MM.1S (cell line): ENCODE data around the gene S1PR1.

Experiments used
- DNase-seq: peaks from one replicate; pipeline ENCODE4 v3.0.0-alpha.2; 2015
- H2AFZ ChIP-seq: fragments of 300-600 bp; sonication (generic); 2 replicates; pipeline ENCODE4 v1.6.0; 2016; ENCODE audit warnings: antibody characterized with exemption, low read length
- H3F3A ChIP-seq: fragments of 300-600 bp; sonication (generic); 2 replicates; pipeline ENCODE4 v1.6.1; 2016; ENCODE audit warnings: mild to moderate bottlenecking, antibody characterized with exemption, low read length, moderate library complexity, mixed read lengths; ENCODE audit not compliant: insufficient read depth
- H3K27ac ChIP-seq: fragments of 300-600 bp; sonication (generic); 2 replicates; pipeline ENCODE4 v1.5.1; 2016; ENCODE audit warnings: mild to moderate bottlenecking, low read length
- H3K27me3 ChIP-seq: fragments of 300-600 bp; sonication (generic); replicated peaks from 2 replicates; pipeline ENCODE4 v1.6.0; 2016; ENCODE audit warnings: low read length; ENCODE audit not compliant: insufficient read depth
- H3K36me3 ChIP-seq: fragments of 300-600 bp; sonication (generic); replicated peaks from 2 replicates; pipeline ENCODE4 v1.6.1; 2016; ENCODE audit warnings: mild to moderate bottlenecking, low read length, mixed read lengths; ENCODE audit not compliant: insufficient read depth
- H3K4me1 ChIP-seq: fragments of 300-600 bp; sonication (generic); 2 replicates; pipeline ENCODE4 v1.6.1; 2016; ENCODE audit warnings: low read length, mixed read lengths
- H3K4me2 ChIP-seq: fragments of 300-600 bp; sonication (generic); 2 replicates; pipeline ENCODE4 v1.6.0; 2016; ENCODE audit warnings: low read depth, low read length
- H3K4me3 ChIP-seq: fragments of 300-600 bp; sonication (generic); 2 replicates; pipeline ENCODE4 v1.5.1; 2016; ENCODE audit warnings: low read length, mixed read lengths
- H3K79me2 ChIP-seq: fragments of 300-600 bp; sonication (generic); 2 replicates; pipeline ENCODE4 v1.6.1; 2016; ENCODE audit warnings: mixed run types, low read length, mixed read lengths
- H3K9ac ChIP-seq: fragments of 300-600 bp; sonication (generic); 2 replicates; pipeline ENCODE4 v1.6.1; 2016; ENCODE audit warnings: low read length, mixed read lengths
- H3K9me2 ChIP-seq: fragments of 300-600 bp; sonication (generic); replicated peaks from 2 replicates; pipeline ENCODE4 v1.6.1; 2016; ENCODE audit warnings: mild to moderate bottlenecking, low read length, mixed read lengths; ENCODE audit not compliant: insufficient read depth
- H3K9me3 ChIP-seq: fragments of 300-600 bp; sonication (generic); replicated peaks from 2 replicates; pipeline ENCODE4 v1.6.1; 2016; ENCODE audit warnings: mild to moderate bottlenecking, low read length, mixed read lengths; ENCODE audit not compliant: insufficient read depth
- H4K20me1 ChIP-seq: fragments of 300-600 bp; sonication (generic); 2 replicates; pipeline ENCODE4 v1.6.1; 2016; ENCODE audit warnings: mild to moderate bottlenecking, low read length, moderate library complexity, mixed read lengths; ENCODE audit not compliant: insufficient read depth
- EZH2 ChIP-seq: fragments of 300-600 bp; sonication (generic); optimal IDR thresholded peaks from 2 replicates; pipeline ENCODE3; 2017; ENCODE audit warnings: low read depth, mild to moderate bottlenecking, antibody characterized with exemption, low read length, mixed read lengths
- EZH2phosphoT487 ChIP-seq: fragments of 300-600 bp; sonication (generic); IDR thresholded peaks from 2 replicates; pipeline ENCODE4 v1.6.1; 2018; ENCODE audit warnings: antibody characterized with exemption, low read length
- TF ChIP-seq, protein P1 (sequence below): fragments of 300-600 bp; sonication (generic); IDR thresholded peaks from 2 replicates; pipeline ENCODE4 v1.5.1; 2016; ENCODE audit warnings: antibody characterized with exemption, low read length, mixed read lengths

Gene S1PR1

DNA sequence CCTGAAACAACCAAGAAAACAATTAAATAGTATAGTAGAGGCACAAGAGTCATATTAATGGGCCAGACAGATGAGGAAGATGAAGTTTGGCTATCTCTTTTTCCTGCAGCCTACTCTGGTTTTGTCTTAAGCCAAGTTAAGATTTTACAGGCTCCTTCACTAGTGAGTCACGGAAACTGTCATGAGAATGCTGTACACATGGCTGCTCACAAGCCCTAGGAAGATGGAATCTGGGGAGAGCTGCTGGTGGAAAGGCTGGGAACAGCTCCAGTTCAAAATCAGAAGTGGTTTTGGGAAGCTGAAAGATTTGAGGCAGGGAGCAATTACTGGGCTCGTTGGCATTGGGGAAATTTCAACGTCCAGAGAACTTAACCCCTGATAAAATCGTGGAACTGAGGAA is 46.4 kb upstream of the S1PR1 start:
- no peak for DNase-seq
- Histone ChIP-seq H3K79me2 (no peaks in the 10 kb centered on the region), H3K9me3 (no peaks in the 10 kb centered on the region), H4K20me1 (no peaks in the 10 kb centered on the region), H3K9me2 (no peaks in the 10 kb centered on the region), H3K27ac (no peak overlapping the region), H3K27me3 (no peaks in the 10 kb centered on the region), H3K9ac (no peak overlapping the region), H3F3A (no peaks in the 10 kb centered on the region), H3K4me1 (no peaks in the 10 kb centered on the region), H3K36me3 (no peaks in the 10 kb centered on the region), H2AFZ (no peak overlapping the region), H3K4me3 (no peak overlapping the region), H3K4me2 (no peak overlapping the region)
- TF ChIP-seq, protein P1, sequence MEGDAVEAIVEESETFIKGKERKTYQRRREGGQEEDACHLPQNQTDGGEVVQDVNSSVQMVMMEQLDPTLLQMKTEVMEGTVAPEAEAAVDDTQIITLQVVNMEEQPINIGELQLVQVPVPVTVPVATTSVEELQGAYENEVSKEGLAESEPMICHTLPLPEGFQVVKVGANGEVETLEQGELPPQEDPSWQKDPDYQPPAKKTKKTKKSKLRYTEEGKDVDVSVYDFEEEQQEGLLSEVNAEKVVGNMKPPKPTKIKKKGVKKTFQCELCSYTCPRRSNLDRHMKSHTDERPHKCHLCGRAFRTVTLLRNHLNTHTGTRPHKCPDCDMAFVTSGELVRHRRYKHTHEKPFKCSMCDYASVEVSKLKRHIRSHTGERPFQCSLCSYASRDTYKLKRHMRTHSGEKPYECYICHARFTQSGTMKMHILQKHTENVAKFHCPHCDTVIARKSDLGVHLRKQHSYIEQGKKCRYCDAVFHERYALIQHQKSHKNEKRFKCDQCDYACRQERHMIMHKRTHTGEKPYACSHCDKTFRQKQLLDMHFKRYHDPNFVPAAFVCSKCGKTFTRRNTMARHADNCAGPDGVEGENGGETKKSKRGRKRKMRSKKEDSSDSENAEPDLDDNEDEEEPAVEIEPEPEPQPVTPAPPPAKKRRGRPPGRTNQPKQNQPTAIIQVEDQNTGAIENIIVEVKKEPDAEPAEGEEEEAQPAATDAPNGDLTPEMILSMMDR = no peak
- TF ChIP-seq EZH2phosphoT487 (no peak), EZH2 (no peak)

DNA sequence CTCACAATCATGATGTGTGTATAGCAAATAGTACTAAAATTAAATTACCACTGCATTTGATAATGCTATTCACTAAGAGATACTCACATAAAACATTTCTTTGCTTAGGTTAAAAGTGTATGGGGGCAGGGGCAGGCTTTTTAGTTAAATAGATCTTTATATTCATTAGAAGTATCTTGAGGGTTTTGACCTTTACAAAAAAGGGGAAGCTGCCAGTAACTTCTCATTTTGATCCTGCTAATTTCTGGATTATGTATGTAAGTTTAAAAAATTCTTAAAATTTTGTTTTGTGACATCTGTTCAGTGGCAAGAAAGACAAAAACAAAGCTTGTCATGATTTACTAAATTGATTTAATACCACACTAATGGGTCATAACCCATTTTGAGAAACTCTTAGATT is 45.8 kb upstream of the S1PR1 start:
- Histone ChIP-seq H4K20me1 (no peaks in the 10 kb centered on the region), H3K4me3 (no peak overlapping the region), H3K27ac (no peak overlapping the region), H2AFZ (no peak overlapping the region), H3K27me3 (no peaks in the 10 kb centered on the region), H3K36me3 (no peaks in the 10 kb centered on the region), H3K4me1 (no peaks in the 10 kb centered on the region), H3K9me2 (no peaks in the 10 kb centered on the region), H3F3A (no peaks in the 10 kb centered on the region), H3K4me2 (no peak overlapping the region), H3K79me2 (no peaks in the 10 kb centered on the region), H3K9ac (no peak overlapping the region), H3K9me3 (no peaks in the 10 kb centered on the region)
- no peak for DNase-seq
- TF ChIP-seq, protein P1 = no peak
- no peak for TF ChIP-seq EZH2phosphoT487
- no peak for TF ChIP-seq EZH2

DNA sequence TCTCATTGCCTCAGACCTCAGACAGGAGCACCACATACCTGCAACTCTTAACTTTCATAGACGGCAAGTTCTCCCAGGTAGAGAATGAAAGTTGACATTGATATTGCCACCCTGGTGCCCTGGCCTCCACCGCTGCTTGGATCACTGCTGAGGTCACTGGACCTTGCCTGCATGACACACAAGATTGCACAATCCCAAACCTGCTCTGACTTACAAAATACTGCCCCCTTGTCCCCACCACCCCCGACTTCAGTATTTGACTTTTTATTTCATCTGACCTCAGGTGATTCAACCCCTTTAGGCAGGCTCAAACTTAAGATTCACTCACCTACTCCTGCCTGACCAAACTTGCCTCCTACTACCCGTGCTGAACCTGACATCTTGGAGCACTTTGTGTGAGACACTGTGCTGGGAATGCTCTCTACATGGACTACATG is 43.1 kb upstream of the S1PR1 start:
- no peaks in the 10 kb centered on the region for H3K27me3 ChIP-seq
- DNase-seq = no peak
- H3F3A ChIP-seq = no peaks in the 10 kb centered on the region
- no peaks in the 10 kb centered on the region for H3K9me3 ChIP-seq
- no peaks in the 10 kb centered on the region for H3K79me2 ChIP-seq
- H3K9ac ChIP-seq = no peak overlapping the region
- H3K9me2 ChIP-seq = no peaks in the 10 kb centered on the region
- H3K4me3 ChIP-seq = no peak overlapping the region
- H4K20me1 ChIP-seq = no peaks in the 10 kb centered on the region
- TF ChIP-seq, protein P1 = no peak
- no peak for TF ChIP-seq EZH2
- TF ChIP-seq EZH2phosphoT487 = no peak
- no peak overlapping the region for H3K27ac ChIP-seq
- H2AFZ ChIP-seq = no peak overlapping the region
- no peaks in the 10 kb centered on the region for H3K4me1 ChIP-seq
- no peaks in the 10 kb centered on the region for H3K36me3 ChIP-seq
- no peak overlapping the region for H3K4me2 ChIP-seq

DNA sequence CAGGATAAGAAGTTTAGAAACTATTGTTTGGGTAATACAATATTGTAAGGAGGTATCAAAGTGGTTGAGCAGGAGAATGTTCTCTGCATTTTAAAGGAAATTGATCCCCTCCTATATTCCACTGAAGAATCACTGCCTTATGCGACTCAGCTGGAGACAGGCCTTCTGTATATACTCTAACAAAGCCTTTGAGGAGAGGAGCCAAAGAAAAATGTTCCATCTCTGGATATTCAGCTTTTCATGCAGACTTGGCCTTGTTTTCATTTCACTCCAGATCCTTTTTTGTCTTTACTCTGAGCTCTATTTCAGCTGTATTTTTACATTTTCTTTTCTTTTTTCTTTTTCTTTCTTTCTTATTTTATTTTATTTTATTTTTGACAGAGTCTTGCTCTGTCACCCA is 42.1 kb upstream of the S1PR1 start:
- Histone ChIP-seq H3K9me2 (no peaks in the 10 kb centered on the region), H3K4me2 (no peak overlapping the region), H3K9me3 (no peaks in the 10 kb centered on the region), H3K4me3 (no peak overlapping the region), H3K27ac (no peak overlapping the region), H3K79me2 (no peaks in the 10 kb centered on the region), H3K36me3 (no peaks in the 10 kb centered on the region), H2AFZ (no peak overlapping the region), H3K9ac (no peak overlapping the region), H3K27me3 (no peaks in the 10 kb centered on the region), H3K4me1 (no peaks in the 10 kb centered on the region), H4K20me1 (no peaks in the 10 kb centered on the region), H3F3A (no peaks in the 10 kb centered on the region)
- TF ChIP-seq, protein P1 = no peak
- TF ChIP-seq EZH2phosphoT487 (no peak), EZH2 (no peak)
- DNase-seq = no peak
